T-helper 1 cell treated with Interleukin-12 subunit alpha and Interleukin-12 subunit beta and Interleukin-4 antibody, amounts not matched to agents 30 μg/mL and 1 μg/mL, for 36 hours (primary cell): ENCODE results near the gene CRISPLD2.
"Not testable (repeated sequence)": the region's sequence is repeated elsewhere in the genome, so short reads cannot be mapped to it uniquely, and the experiment has no call there.

ENCODE experiments used
- H3K27ac Mint-ChIP-seq: one replicate; pipeline ENCODE4 v1.8.0; 2021; ENCODE audit warnings: mild to moderate bottlenecking, mixed read lengths
- H3K27me3 Mint-ChIP-seq: one replicate; pipeline ENCODE4 v1.8.0; 2021; ENCODE audit warnings: low read depth, mixed read lengths
- H3K36me3 Mint-ChIP-seq: one replicate; pipeline ENCODE4 v1.8.0; 2021; ENCODE audit warnings: low read depth, mixed read lengths
- H3K4me1 Mint-ChIP-seq: one replicate; pipeline ENCODE4 v1.8.0; 2021; ENCODE audit warnings: low read depth, mixed read lengths
- H3K4me3 Mint-ChIP-seq: one replicate; pipeline ENCODE4 v1.8.0; 2021; ENCODE audit warnings: mild to moderate bottlenecking, moderate library complexity, mixed read lengths
- H3K9me3 Mint-ChIP-seq: one replicate; pipeline ENCODE4 v1.8.0; 2021; ENCODE audit warnings: mixed read lengths

The CRISPLD2 gene

GRCh38 chr16:84864326-84864955 is 44.7 kb downstream of the CRISPLD2 start:
- H3K4me3 Mint-ChIP-seq, result no peak overlapping the region
- no peaks in the 10 kb centered on the region for H3K4me1 Mint-ChIP-seq
- H3K36me3 Mint-ChIP-seq, result peaks cover 4% of the 10 kb centered on the region
- no peak overlapping the region for H3K27ac Mint-ChIP-seq
- peaks cover 3% of the 10 kb centered on the region for H3K27me3 Mint-ChIP-seq
- peaks cover 8% of the 10 kb centered on the region for H3K9me3 Mint-ChIP-seq

GRCh38 chr16:84867696-84868095 is 47.9 kb downstream of the CRISPLD2 start:
- H3K36me3 Mint-ChIP-seq, result no peaks in the 10 kb centered on the region
- no peak overlapping the region for H3K4me3 Mint-ChIP-seq
- no peaks in the 10 kb centered on the region for H3K4me1 Mint-ChIP-seq
- peaks cover 3% of the 10 kb centered on the region for H3K27me3 Mint-ChIP-seq
- no peak overlapping the region for H3K27ac Mint-ChIP-seq
- H3K9me3 Mint-ChIP-seq, result no peaks in the 10 kb centered on the region

DNA sequence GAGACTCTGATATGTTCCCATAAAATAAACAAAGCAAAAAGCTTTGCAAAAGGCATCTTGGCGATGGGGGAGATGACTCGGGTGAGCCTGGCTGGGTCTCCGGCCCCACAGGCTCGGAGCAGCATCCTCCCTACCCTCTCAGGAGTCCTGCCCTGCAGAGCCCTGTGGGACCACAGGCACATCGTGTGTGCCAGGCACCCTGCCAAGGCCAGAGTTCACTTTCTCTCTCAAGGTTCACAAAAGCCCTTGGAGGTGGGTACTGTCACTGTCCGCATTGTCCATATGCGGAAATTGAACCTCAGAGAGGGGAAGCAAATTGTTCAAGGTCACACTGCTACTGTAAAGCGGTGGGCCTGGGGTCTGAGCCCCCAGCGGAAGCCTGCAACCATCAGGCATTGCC is 48.5 kb downstream of the CRISPLD2 start:
- Mint-ChIP-seq H3K27ac (no peak overlapping the region), H3K9me3 (no peaks in the 10 kb centered on the region), H3K4me3 (no peak overlapping the region), H3K27me3 (peaks cover 3% of the 10 kb centered on the region), H3K4me1 (no peaks in the 10 kb centered on the region), H3K36me3 (no peaks in the 10 kb centered on the region)

- H3K4me3 Mint-ChIP-seq, result no peak overlapping the region
- no peak overlapping the region for H3K27ac Mint-ChIP-seq
- H3K9me3 Mint-ChIP-seq, result no peaks in the 10 kb centered on the region
These were observed 49.2 kb downstream of the CRISPLD2 start for GRCh38 chr16:84868829-84869472.

DNA sequence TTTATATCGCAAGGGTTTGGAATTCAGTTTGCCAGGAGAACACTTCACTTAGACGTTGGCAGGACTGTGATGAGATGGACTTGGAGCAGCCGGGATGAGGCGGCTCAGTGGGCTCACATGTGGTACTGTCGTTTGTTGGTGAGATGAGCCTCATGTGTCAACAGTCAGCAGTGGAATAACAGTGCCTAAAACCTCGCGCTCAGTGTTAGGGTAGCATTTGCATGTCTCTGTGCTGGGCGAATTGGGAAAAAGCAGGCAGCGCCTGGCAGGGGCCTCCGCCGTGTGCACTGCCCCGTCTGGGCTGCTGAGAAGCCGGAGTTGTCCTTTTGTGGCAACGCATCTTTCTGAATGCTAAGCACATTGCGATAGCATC is 49.7 kb downstream of the CRISPLD2 start:
- no peak overlapping the region for H3K27ac Mint-ChIP-seq
- H3K4me1 Mint-ChIP-seq, result no peaks in the 10 kb centered on the region
- no peaks in the 10 kb centered on the region for H3K9me3 Mint-ChIP-seq
- H3K4me3 Mint-ChIP-seq, result no peak overlapping the region
- H3K27me3 Mint-ChIP-seq, result peaks cover 2% of the 10 kb centered on the region
- no peaks in the 10 kb centered on the region for H3K36me3 Mint-ChIP-seq

More at GRCh38 chr16:84868829-84869472, 49.2 kb downstream of the CRISPLD2 start:
- Mint-ChIP-seq H3K4me1 (no peaks in the 10 kb centered on the region), H3K27me3 (peaks cover 3% of the 10 kb centered on the region), H3K36me3 (no peaks in the 10 kb centered on the region)

GRCh38 chr16:84872971-84873370 is 53.2 kb downstream of the CRISPLD2 start:
- not testable (repeated sequence) for H3K4me3 Mint-ChIP-seq, H3K27ac Mint-ChIP-seq, H3K4me1 Mint-ChIP-seq, H3K27me3 Mint-ChIP-seq, H3K9me3 Mint-ChIP-seq, H3K36me3 Mint-ChIP-seq

GRCh38 chr16:84874004-84874435 is 54.2 kb downstream of the CRISPLD2 start:
- no peaks in the 10 kb centered on the region for H3K27me3 Mint-ChIP-seq
- no peaks in the 10 kb centered on the region for H3K4me1 Mint-ChIP-seq
- H3K9me3 Mint-ChIP-seq, result no peaks in the 10 kb centered on the region
- H3K4me3 Mint-ChIP-seq, result no peak overlapping the region
- H3K27ac Mint-ChIP-seq, result no peak overlapping the region
- H3K36me3 Mint-ChIP-seq, result no peaks in the 10 kb centered on the region

DNA sequence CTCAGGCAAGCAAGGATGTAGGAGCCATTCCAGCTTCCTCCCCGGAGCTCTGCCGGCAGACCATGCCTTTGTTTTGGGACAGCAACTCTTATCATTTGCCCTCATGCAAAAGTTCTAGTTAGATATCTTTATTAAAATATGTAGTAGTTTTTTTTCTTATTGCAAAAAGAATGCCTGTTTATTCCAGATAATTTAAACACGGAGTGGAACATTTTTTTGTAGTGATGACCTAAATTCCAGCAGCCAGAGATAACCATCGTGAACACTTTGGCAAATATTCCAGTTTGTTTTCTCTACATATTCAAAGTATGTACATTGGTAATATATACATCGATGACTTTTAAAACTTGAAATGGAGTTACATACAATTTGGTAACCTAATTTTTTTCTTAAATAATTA is 54.8 kb downstream of the CRISPLD2 start:
- Mint-ChIP-seq H3K4me3 (no peak overlapping the region), H3K9me3 (no peaks in the 10 kb centered on the region), H3K27ac (no peak overlapping the region), H3K36me3 (no peaks in the 10 kb centered on the region), H3K4me1 (no peaks in the 10 kb centered on the region), H3K27me3 (no peaks in the 10 kb centered on the region)

- H3K27ac Mint-ChIP-seq, result no peak overlapping the region
- no peaks in the 10 kb centered on the region for H3K9me3 Mint-ChIP-seq
- no peaks in the 10 kb centered on the region for H3K4me1 Mint-ChIP-seq
- no peaks in the 10 kb centered on the region for H3K27me3 Mint-ChIP-seq
- H3K4me3 Mint-ChIP-seq, result no peak overlapping the region
- H3K36me3 Mint-ChIP-seq, result no peaks in the 10 kb centered on the region
These were observed 55.2 kb downstream of the CRISPLD2 start for GRCh38 chr16:84874983-84875382.

DNA sequence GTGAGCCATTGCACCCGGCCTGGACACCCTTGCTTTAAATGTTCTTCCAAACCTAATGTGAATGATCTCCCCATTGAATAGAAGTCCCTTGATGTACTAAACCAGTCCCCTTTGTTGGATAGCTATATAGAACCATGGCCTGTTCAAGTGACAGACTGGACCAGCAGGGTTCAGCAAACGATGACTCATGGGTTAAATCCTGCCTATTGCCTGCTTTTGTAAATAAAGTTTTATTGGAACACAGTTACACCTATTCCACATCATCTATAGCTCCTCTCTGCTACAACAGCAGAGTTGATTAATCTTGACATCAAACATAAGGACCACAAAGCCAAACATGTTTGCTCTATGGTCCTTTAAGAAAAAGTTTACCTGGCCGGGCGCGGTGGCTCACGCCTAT is 56.1 kb downstream of the CRISPLD2 start:
- no peaks in the 10 kb centered on the region for H3K4me1 Mint-ChIP-seq
- H3K36me3 Mint-ChIP-seq, result no peaks in the 10 kb centered on the region
- no peak overlapping the region for H3K4me3 Mint-ChIP-seq
- H3K9me3 Mint-ChIP-seq, result no peaks in the 10 kb centered on the region
- H3K27me3 Mint-ChIP-seq, result no peaks in the 10 kb centered on the region
- no peak overlapping the region for H3K27ac Mint-ChIP-seq

DNA sequence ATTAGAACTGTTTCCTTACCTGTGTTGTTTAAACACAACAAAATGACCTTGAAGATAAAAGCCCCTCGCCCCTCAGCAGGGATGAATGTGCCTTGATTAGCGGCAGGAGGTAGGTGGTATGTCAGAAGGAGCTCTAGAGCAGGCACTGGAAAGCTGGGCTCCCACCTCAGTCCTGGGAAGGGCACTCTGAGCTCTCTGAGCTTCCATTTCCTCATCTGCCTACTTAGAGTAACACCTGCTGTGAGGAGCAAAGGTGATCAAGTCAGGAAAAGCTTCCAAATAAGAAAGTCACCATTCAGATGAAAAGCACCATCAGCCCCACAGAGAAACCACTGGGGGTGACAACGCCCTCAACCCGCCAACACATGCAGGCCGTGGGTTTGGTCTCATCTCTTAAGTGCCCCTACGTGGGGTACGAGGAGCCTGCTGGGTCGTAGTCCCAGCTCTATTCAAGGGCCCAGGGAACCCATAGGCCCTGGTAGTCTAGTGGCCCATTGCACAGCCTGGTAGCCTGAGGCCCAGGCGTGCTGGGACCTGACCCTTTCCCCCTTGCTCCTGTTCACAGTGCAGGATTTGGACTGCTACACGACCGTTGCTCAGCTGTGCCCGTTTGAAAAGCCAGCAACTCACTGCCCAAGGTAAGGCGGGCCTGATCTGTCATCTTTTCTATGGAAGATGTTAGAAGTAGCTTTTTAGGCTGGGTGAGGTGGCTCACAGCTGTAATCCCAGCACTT is 57.3 kb downstream of the CRISPLD2 start:
- no peaks in the 10 kb centered on the region for H3K27me3 Mint-ChIP-seq
- no peaks in the 10 kb centered on the region for H3K36me3 Mint-ChIP-seq
- no peak overlapping the region for H3K4me3 Mint-ChIP-seq
- H3K27ac Mint-ChIP-seq, result no peak overlapping the region
- no peaks in the 10 kb centered on the region for H3K9me3 Mint-ChIP-seq
- no peaks in the 10 kb centered on the region for H3K4me1 Mint-ChIP-seq

DNA sequence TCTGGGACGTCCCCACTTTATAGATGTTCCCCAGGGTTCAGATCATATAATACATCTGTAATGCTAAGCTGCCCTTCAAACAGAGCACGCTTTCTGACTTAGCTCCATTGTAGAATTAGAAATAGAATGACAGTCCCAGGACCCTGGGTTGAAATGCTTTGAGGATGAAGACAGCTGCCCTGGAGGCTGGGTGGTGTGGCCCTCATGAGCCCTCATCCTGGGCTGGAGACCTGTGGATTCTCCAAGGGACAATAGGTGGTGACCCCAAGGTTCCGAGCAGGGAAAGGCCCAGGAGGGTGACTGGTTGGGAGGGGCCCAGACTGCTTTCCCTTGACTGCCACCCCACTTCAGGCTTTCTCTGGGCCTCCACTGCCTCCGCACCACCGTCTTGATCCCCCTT is 59.0 kb downstream of the CRISPLD2 start:
- no peaks in the 10 kb centered on the region for H3K4me1 Mint-ChIP-seq
- peaks cover 5% of the 10 kb centered on the region for H3K27me3 Mint-ChIP-seq
- H3K36me3 Mint-ChIP-seq, result no peaks in the 10 kb centered on the region

GRCh38 chr16:84879569-84880487 is 60.0 kb downstream of the CRISPLD2 start:
- H3K27me3 Mint-ChIP-seq, result peaks cover 11% of the 10 kb centered on the region
- no peak overlapping the region for H3K4me3 Mint-ChIP-seq
- no peak overlapping the region for H3K27ac Mint-ChIP-seq
- H3K4me1 Mint-ChIP-seq, result peaks cover 3% of the 10 kb centered on the region
- H3K9me3 Mint-ChIP-seq, result no peaks in the 10 kb centered on the region
- no peaks in the 10 kb centered on the region for H3K36me3 Mint-ChIP-seq

More for the DNA sequence above, 59.0 kb downstream of the CRISPLD2 start:
- H3K4me3 Mint-ChIP-seq, result no peak overlapping the region
- no peak overlapping the region for H3K27ac Mint-ChIP-seq
- H3K9me3 Mint-ChIP-seq, result no peaks in the 10 kb centered on the region

DNA sequence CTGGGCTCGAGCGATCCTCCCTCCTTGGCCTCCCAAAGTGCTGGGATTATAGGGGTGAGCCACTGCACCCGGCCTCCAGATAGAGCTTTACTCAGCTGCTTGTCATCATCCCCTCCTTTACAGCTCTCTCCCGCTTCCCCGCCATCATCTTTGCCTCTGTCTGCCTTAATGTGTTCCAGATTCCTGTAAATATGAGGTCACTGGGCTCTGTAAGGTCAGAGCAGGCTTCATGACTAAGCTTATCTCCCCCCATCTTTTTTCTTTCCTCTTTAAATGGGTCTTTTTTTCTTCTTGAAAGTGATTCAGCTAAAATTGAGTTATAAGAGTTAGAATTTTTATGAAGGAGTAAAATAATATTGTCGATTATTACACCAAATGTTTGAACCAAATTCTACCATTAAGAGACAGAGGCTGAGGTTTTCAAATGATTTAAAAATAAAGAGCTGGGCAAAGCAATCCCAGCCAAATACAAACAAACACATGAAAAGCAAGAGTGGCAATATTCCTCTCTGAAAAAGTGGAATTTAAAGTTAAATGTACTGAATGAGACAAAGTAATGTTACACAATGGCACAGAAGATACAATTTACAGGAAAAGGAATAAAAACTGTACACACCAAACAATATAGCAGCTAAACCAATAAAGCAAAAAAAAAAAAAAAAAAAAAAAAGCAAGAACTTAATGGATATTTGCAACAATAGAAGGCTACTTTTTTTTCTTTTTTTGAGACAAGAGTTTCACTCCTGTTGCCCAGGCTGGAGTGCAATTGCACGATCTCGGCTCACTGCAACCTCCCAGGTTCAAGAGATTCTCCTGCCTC is 62.1 kb downstream of the CRISPLD2 start:
- no peak overlapping the region for H3K4me3 Mint-ChIP-seq
- peaks cover 3% of the 10 kb centered on the region for H3K4me1 Mint-ChIP-seq
- peaks cover 20% of the 10 kb centered on the region for H3K27me3 Mint-ChIP-seq
- H3K36me3 Mint-ChIP-seq, result no peaks in the 10 kb centered on the region
- no peak overlapping the region for H3K27ac Mint-ChIP-seq
- H3K9me3 Mint-ChIP-seq, result no peaks in the 10 kb centered on the region
